MG63 (cell line): Measurements from ENCODE around the gene NECTIN1. TPM values are rescaled to one million over a fixed set of nuclear protein-coding genes. Genes with fewer than 3 reads are reported as not detected.

Source experiments
- DNase-seq: peaks from one replicate; pipeline ENCODE4 v3.0.0-alpha.2; 2020
- H3K27me3 ChIP-seq: fragments of 250-450 bp; sonication (Bioruptor Pico); 2 replicates; pipeline ENCODE4 v1.5.1; 2020; ENCODE audit warnings: mild to moderate bottlenecking, moderate library complexity
- H3K36me3 ChIP-seq: fragments of 250-450 bp; sonication (Bioruptor Pico); 2 replicates; pipeline ENCODE4 v1.5.1; 2020; ENCODE audit warnings: mild to moderate bottlenecking, moderate library complexity
- H3K4me3 ChIP-seq: fragments of 250-450 bp; sonication (Bioruptor Pico); 2 replicates; pipeline ENCODE4 v1.5.1; 2020; ENCODE audit warnings: mild to moderate bottlenecking, moderate library complexity
- H3K9me3 ChIP-seq: fragments of 250-450 bp; sonication (Bioruptor Pico); 2 replicates; pipeline ENCODE4 v1.5.1; 2020; ENCODE audit warnings: mild to moderate bottlenecking, moderate library complexity
- total RNA-seq: library from RNA; depleted of rRNA; stranded (reverse); fragments of >200 nt; shearing (Covaris generic); gene quantifications from 2 replicates; pipeline ENCODE4 v1.2.3, GENCODE V29; 2014; ENCODE audit warnings: low replicate concordance

NECTIN1 gene
- total RNA-seq, 1 experiment from 2014 or later = 5.3 TPM

DNA sequence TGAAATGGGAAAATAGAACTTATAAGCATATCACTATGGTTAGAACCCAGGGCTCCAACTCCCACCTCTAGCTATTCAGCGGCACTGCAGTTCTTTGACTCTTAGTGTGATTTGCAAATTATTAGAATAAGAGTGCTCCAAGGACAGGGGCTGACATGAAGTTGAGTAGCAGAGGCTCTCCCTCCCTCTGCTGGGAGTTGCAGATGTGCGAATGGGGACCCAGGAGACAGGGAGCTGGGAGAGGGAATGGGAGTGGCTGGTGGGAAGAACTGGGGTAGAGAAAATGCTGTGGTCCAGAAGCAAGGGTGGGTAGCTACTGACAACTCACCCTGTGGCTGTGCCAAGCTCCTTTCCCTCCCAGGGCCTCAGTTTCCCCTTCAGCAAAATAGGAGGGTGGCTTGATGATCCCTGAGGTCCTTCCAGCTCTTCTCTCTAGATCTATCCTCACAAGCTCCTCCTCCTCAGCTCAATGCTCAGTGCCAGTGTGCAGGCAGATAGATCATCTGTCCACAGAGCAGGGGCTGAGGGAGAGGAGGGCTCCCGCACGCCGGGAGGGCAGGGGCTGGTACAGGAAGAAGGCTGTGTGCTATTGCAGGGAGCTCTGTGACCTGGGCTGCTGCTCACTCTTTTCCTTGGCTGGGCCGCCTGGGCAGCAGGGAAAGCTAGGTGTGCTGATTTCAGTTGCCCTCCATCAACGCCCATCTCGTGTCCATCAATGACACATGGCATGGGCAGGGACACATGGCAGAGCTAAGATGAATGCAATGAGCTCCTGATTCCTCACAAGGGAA lies 99.0 kb downstream of the NECTIN1 start:
- DNase-seq = no peak
- no peaks in the 10 kb centered on the region for H3K36me3 ChIP-seq
- no peaks in the 10 kb centered on the region for H3K27me3 ChIP-seq
- H3K4me3 ChIP-seq = no peak overlapping the region
- no peaks in the 10 kb centered on the region; the same call in 1 of the 2 replicates for H3K9me3 ChIP-seq

DNA sequence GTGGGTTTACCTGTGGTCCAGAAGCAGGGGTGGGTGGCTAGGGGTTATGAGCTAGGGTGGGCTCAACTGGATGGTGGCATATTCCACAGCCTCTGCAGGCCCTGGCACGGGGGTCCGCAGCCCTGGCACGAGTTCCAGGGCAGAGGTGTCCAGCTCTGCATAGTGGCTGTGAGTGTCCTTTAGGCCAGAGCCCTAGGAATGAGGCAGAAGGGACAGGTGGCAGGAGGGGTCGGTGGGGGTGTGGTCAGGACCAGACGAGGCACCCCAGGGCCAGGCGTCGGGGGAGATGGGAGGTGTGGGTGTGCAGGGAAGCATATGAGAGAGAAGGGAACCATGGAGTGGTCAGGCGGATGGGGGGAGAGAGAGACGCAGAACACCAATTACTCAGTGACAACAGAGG lies 99.9 kb downstream of the NECTIN1 start:
- no peaks in the 10 kb centered on the region for H3K27me3 ChIP-seq
- no peak for DNase-seq

DNA sequence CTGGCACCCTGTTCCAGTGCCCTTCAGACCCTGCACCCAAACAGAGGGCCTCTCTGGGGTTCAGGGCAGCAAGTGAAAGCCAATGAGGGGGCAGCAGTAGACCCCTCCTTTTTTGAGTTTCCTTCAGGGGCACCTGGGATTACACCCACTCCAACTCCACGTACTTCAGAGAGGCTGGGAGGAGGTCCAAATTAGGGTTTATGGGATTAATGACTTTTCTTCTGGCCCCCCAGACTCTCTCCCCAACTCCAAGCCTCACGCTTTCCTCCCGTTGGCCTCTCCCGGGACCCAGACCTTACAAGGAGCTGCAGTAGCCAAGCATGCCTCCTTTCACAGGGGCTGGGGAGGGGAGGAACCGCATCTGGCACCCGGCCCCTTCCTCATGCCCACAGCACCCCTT lies 101.7 kb downstream of the NECTIN1 start:
- Histone ChIP-seq H3K9me3 (no peaks in the 10 kb centered on the region), H3K27me3 (no peaks in the 10 kb centered on the region), H3K36me3 (no peaks in the 10 kb centered on the region), H3K4me3 (no peak overlapping the region)
- DNase-seq = no peak

More for the DNA sequence above, 99.9 kb downstream of the NECTIN1 start:
- no peaks in the 10 kb centered on the region for H3K36me3 ChIP-seq
- no peak overlapping the region for H3K4me3 ChIP-seq
- no peaks in the 10 kb centered on the region; the same call in 1 of the 2 replicates for H3K9me3 ChIP-seq

DNA sequence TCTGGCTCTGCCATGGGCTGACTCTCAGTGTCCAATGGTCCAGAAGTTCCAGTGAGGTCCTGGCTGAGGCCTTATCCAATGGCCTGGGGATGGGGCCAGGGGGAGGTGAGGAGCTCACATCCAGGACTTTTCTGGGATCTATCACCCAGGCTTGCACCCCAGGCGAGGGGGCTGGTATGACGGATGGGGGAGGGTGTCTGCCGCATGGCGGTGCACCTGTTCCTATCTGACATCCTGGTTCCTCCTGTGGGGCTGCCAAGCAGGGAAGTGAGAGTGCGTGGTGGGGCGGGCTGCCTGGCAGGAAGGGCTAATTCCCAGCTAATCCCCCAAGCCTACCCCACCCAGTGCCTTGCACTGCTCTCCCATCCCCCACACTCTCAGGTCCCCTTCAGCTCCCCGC lies 102.1 kb downstream of the NECTIN1 start:
- Histone ChIP-seq H3K4me3 (no peak overlapping the region), H3K27me3 (no peaks in the 10 kb centered on the region), H3K36me3 (no peaks in the 10 kb centered on the region), H3K9me3 (no peaks in the 10 kb centered on the region)
- DNase-seq = no peak

DNA sequence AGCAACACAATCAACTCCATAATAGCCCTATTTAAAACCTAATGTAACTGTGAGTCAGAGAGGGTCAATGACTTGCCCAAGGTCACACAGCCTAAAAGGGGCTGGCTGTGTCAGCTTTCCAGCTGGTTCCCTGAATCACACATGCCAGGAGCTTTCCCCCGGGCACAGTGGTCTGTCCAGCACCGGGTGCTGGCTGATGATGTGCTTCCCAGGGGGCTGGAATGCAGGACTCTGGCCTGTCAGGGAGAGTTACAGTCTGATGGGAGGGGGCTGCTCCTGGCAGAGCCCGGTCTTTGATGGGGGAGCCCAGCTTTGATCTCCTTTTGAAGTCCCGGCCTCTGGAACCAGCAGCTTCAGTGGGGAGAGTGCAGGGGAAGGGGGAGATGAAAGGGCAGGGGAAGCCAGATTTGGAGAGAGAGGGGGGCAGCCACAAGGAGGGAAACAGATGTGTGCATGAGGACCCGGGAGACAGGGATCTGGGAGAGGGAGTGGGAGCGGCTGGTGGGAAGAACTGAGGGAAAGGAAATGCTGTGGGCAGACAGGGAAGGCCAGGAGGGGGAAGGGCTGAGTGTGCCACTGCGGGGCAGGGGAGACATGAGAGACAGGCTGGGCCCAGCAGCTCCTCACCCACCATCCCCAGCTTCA lies 102.7 kb downstream of the NECTIN1 start:
- Histone ChIP-seq H3K36me3 (no peaks in the 10 kb centered on the region), H3K9me3 (no peaks in the 10 kb centered on the region), H3K27me3 (no peaks in the 10 kb centered on the region), H3K4me3 (no peak overlapping the region)
- no peak for DNase-seq

DNA sequence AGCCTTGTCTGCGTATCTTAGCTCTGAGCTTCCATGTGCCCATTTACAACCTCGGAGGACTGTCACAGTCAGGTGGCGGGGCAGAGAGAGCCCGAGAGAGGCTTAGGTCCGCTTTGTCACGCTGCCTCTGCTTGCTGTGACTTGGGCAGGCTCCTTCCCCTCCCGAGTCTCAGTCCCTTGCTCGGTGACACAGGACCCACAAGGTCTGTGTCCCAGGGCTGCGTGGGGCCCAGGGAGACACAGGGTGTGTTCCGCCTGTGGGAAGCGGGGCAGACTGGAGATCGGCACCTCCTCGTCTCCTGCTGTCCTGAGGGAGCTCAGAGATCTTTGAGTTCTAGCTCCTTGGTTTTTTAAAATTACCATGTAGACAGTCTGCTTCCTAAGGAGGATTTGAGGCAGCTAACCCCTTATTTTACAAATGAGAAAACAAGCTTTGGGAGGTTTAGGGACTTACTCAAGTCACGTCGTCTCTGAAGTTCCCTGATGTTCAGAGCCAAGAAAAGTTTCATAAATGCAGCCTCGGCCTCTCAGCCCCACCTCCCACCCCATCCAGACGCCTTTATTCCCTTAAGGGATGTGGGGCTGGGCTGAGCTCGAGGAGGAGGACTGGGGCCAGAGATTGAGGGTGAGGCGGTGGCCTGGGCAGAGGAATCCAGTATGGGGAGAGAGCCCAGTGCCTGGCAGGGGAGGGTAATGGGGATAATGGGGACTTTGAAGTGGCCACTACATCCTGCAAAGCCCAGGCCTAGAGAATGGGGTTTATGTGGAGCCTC lies 103.6 kb downstream of the NECTIN1 start:
- no peaks in the 10 kb centered on the region for H3K9me3 ChIP-seq
- H3K27me3 ChIP-seq = no peaks in the 10 kb centered on the region
- DNase-seq = no peak

DNA sequence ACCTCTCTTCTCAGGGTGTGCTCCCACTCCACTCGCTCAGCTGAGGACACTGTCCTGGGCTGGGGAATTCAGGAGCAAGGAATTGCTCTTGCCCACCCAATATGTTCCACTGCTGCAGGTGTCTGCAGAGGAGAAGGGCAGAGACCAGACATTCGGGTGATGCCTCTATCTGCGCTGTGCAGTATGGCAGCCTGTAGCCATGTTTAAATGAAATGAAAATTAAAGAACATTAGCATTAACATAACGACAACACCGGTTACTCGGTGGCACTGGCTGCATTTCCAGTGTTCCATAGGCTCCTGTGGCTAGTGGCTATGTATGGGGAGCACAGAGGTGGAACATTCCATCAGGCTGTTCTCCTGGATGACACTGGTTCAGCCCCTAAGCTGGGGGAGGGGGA lies 104.4 kb downstream of the NECTIN1 start:
- Histone ChIP-seq H3K36me3 (no peaks in the 10 kb centered on the region), H3K27me3 (no peaks in the 10 kb centered on the region), H3K4me3 (no peak overlapping the region), H3K9me3 (no peaks in the 10 kb centered on the region)
- DNase-seq = no peak

More for the DNA sequence above, 103.6 kb downstream of the NECTIN1 start:
- H3K4me3 ChIP-seq = no peak overlapping the region
- H3K36me3 ChIP-seq = no peaks in the 10 kb centered on the region

DNA sequence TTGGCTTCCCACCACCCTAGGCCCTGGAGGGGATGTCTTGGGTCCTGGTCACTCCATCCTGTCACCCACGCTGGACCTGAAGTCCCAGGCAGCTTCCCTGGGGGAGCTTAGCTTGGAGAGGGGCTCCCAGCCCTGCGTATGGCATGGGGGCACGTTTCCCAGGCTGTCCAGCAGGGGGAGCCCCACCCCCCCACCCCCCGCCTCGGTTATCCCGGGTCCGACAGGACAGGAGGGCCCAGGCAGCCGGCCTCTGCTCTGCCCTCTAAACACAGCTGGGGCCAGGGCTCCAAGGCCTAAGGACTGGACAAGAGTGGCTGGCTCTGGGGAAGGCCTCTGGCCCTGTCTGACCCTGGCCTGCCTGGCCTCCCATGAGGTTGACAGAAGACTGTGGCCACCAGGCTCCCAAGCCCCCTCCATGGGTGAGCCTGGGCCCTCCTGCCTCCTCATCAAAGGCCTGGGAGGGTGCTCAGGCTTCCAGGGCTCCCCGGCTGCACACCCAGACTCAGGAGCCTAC lies 104.8 kb downstream of the NECTIN1 start:
- DNase-seq = no peak
- Histone ChIP-seq H3K27me3 (no peaks in the 10 kb centered on the region), H3K9me3 (no peaks in the 10 kb centered on the region), H3K36me3 (no peaks in the 10 kb centered on the region), H3K4me3 (no peak overlapping the region)

DNA sequence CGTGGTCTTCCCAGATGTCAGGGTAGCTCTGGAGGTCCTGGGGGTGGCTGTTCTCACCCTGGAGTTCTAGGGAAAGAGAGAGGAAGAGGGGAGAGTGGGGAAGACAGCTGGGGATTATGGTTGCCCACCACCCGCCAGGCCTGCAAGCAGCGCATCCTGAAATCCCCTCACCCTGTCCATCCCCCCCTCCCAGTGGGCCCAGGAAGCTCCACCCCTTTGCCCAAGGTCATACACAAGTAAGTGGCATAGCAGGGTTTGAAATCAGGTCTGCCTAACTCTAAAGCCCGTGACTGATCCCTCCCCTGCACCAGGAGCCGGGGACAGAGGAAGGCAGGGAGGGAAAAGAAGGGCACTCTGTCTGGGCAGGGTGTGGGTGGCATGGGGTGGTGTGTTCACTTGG lies 105.3 kb downstream of the NECTIN1 start:
- DNase-seq = no peak
- H3K4me3 ChIP-seq = no peak overlapping the region
- no peaks in the 10 kb centered on the region for H3K36me3 ChIP-seq
- H3K9me3 ChIP-seq = no peaks in the 10 kb centered on the region
- H3K27me3 ChIP-seq = no peaks in the 10 kb centered on the region

DNA sequence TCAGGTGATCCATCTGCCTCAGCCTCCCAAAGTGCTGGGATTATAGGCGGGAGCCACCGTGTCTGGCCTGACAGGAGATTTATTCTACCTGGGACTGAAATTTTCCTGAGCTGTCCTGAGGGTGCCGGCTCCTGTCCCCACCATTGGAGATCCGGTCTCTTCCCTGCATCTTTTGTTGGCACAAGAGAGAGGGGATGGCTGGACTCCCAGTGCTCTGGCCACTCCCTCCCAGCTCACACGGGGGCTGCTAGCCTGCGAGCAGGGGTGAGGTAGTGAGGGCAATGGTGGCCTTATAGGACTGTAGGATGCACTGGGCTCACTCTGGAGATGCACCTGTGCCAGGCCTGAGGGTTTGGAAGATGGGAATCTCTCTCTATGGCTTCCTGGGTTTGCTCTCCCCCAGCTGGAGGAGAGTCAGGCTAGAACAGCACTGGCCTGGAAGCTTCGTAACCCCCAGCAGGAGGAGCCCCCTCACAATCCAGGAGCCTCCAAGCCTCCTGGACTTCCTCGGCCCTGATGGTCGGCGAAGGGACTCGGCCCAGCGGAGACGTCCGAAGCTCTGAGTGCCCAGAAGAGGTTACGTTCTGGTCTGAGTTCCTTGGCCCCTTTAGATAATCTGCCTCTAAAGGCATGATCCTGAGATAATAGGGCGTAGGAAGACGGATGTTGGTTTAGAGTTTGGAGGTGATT lies 106.4 kb downstream of the NECTIN1 start:
- no peaks in the 10 kb centered on the region for H3K27me3 ChIP-seq
- no peak for DNase-seq
- no peaks in the 10 kb centered on the region for H3K9me3 ChIP-seq
- no peaks in the 10 kb centered on the region for H3K36me3 ChIP-seq
- no peak overlapping the region for H3K4me3 ChIP-seq

DNA sequence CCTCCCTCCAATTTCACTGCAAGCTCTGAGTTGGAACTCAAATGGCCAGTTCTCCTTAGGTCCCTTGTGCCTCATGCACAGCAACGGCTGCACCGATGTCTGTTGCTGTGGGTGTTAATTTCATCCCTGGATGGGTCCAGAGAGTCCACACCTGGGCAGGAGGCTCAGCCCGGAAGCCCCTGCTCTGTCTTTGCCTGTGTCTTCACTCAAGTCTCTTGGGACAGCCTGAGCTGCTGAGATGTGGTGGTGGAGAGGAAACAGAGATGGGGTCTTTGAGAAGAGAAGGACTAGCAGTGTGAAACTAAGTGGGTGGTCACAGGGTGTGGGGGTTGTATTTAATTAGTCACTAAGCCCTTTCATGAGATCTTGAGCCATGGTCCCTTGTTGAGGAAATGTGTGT lies 109.3 kb downstream of the NECTIN1 start:
- Histone ChIP-seq H3K36me3 (no peaks in the 10 kb centered on the region), H3K9me3 (no peaks in the 10 kb centered on the region), H3K27me3 (no peaks in the 10 kb centered on the region), H3K4me3 (no peak overlapping the region)
- DNase-seq = no peak

DNA sequence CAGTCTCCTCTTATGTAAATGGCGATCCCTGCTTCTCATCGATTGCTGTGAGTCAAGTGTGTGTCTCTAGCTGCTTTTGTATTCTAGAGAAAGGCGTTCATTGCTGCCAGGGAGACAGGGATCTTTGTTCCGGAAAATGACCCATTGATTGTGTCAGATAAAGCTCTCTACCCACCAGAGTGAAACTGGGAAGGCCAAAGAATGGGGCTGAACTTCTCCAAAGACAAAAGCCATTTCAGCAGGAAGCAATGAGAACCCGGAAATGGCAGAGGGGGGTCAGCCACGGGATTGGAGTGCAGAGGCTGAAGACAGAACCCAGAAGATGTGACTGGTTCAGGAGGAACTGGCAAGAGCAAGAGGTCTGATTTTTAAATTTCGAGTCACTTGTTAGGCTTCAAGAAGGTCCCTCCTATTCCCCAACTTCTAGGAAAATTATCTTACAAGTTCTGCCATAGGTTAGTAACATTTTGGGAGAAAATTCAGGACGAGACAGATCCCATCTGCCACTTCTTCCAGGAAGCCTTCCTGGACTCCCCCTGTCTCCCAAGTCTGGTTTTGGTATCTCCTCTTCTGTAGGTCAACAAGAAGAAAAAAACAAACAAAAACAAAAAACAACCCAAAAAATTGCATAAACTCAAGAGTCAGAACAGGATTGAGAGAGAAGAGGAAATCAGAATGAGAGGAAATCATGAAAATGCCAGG lies 110.6 kb downstream of the NECTIN1 start:
- no peak overlapping the region for H3K4me3 ChIP-seq
- DNase-seq = no peak
- H3K27me3 ChIP-seq = no peaks in the 10 kb centered on the region
- H3K36me3 ChIP-seq = no peaks in the 10 kb centered on the region
- no peaks in the 10 kb centered on the region for H3K9me3 ChIP-seq

DNA sequence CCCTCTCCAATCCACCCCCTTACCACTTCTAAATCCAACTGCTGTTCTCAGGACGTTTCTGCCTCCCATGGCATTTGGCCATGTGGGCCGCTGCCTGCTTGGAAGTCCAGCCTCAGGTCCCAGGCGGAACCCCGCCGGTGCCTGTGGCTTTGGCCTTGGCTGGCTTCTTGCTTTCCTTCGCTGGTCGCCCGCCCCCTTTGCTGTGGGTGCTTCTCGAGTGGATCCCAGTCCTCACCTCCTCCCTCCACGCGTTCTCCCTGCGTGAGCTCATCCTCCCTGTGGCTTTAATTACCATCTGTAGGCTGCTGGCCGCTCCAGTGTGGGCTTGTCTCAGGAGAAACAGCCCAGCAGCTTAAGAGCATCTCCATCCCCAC lies 111.7 kb downstream of the NECTIN1 start:
- H3K9me3 ChIP-seq = no peaks in the 10 kb centered on the region
- no peak for DNase-seq
- no peaks in the 10 kb centered on the region for H3K36me3 ChIP-seq
- no peak overlapping the region for H3K4me3 ChIP-seq
- H3K27me3 ChIP-seq = no peaks in the 10 kb centered on the region

DNA sequence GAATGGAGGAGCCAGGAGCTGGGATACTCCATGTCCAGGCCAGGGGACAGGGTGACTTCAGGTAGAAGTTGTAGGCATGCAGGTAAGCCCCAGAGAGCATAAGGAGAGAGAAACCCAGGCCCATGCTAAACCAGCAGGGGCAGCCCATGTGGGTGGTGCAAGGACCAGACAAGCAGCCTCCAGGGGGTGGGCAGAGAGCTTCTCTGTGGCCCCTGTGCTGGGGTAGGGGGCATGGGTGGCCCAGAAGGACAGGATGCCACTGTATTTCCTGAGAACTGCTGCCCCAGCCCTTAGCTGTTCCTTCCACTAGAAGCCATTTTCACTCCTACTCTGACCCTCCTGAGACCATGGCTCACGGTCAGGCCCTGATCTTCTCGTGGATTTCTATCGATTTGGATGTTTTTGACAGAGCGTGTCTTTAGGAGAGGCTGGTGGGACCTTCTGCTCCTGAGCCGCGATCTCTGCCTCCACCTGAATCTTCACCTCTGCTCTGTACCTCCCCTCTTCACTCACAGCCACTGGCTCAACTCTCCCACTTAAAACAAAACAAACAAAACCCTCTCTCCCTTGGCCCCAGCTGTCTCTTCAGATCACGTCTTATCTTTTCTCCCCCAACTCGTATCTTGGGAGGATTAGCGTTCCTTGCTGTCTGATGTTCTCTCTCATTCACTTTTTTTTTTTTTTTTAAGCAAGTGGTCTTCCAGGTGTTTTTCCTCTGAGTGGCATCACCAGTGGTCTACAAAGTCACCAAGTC lies 112.2 kb downstream of the NECTIN1 start:
- Histone ChIP-seq H3K9me3 (no peaks in the 10 kb centered on the region), H3K4me3 (no peak overlapping the region), H3K27me3 (no peaks in the 10 kb centered on the region), H3K36me3 (no peaks in the 10 kb centered on the region)
- DNase-seq = no peak

DNA sequence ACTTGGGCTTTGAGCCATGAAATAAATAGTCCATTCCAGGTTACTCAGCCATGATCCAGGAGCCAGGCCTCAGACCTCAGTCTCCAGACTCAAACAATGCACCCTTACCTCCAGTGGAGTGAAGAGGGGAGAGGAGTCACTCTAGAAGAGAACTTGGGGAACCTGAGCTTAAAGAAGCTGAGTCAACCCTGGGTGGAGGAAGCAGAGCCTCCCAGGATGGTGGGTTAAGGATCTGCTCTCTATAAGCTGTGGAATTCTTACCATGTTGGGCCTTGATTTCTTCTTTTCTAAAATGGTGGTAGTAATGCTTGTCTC lies 113.2 kb downstream of the NECTIN1 start:
- Histone ChIP-seq H3K4me3 (no peak overlapping the region), H3K9me3 (no peaks in the 10 kb centered on the region), H3K27me3 (no peaks in the 10 kb centered on the region), H3K36me3 (no peaks in the 10 kb centered on the region)
- no peak for DNase-seq
